Measurements from ENCODE around the gene SLC22A4. TPM values are rescaled to one million over a fixed set of nuclear protein-coding genes. Genes with fewer than 3 reads are reported as not detected.

SLC22A4 gene
- total RNA-seq, 1 donor from 2014 or later: 1.3 TPM

- peaks cover 13% of the 10 kb centered on the region for H3K36me3 Mint-ChIP-seq
- H3K4me1 Mint-ChIP-seq (ENCODE audit: unreplicated experiment): peaks cover 7% of the 10 kb centered on the region
- no peaks in the 10 kb centered on the region for H3K27me3 Mint-ChIP-seq
- no peak for TF ChIP-seq CTCF (conservative IDR thresholded peaks at IDR 0.05)
- H3K4me3 Mint-ChIP-seq: no peak overlapping the region
- H3K9me3 Mint-ChIP-seq: no peaks in the 10 kb centered on the region
- DNase-seq (ENCODE audit: extremely low spot score, unreplicated experiment): no peak
- no peak overlapping the region for H3K27ac Mint-ChIP-seq
Measured at GRCh38 chr5:132335402-132335801, 41.2 kb downstream of the SLC22A4 start.

GRCh38 chr5:132339502-132339901 lies 45.3 kb downstream of the SLC22A4 start:
- no peak for TF ChIP-seq CTCF (conservative IDR thresholded peaks at IDR 0.05)
- no peak for DNase-seq (ENCODE audit: extremely low spot score, unreplicated experiment)
- Mint-ChIP-seq H3K36me3 (peaks cover 15% of the 10 kb centered on the region), H3K9me3 (no peaks in the 10 kb centered on the region), H3K27ac (no peak overlapping the region), H3K27me3 (no peaks in the 10 kb centered on the region), H3K4me1 (ENCODE audit: unreplicated experiment) (no peaks in the 10 kb centered on the region), H3K4me3 (no peak overlapping the region)

- peaks cover 31% of the 10 kb centered on the region for H3K36me3 Mint-ChIP-seq
- no peak overlapping the region for H3K4me3 Mint-ChIP-seq
- TF ChIP-seq CTCF (conservative IDR thresholded peaks at IDR 0.05): no peak
- no peaks in the 10 kb centered on the region for H3K4me1 Mint-ChIP-seq (ENCODE audit: unreplicated experiment)
- no peaks in the 10 kb centered on the region for H3K27me3 Mint-ChIP-seq
- H3K27ac Mint-ChIP-seq: no peak overlapping the region
- DNase-seq (ENCODE audit: extremely low spot score, unreplicated experiment): no peak
- no peaks in the 10 kb centered on the region for H3K9me3 Mint-ChIP-seq
Measured at GRCh38 chr5:132342291-132343180, 48.3 kb downstream of the SLC22A4 start.

- no peak for TF ChIP-seq CTCF (conservative IDR thresholded peaks at IDR 0.05)
- DNase-seq (ENCODE audit: extremely low spot score, unreplicated experiment): no peak
- no peaks in the 10 kb centered on the region for H3K27me3 Mint-ChIP-seq
- no peak overlapping the region for H3K4me3 Mint-ChIP-seq
- H3K4me1 Mint-ChIP-seq (ENCODE audit: unreplicated experiment): no peaks in the 10 kb centered on the region
- H3K27ac Mint-ChIP-seq: no peak overlapping the region
- H3K9me3 Mint-ChIP-seq: peaks cover 6% of the 10 kb centered on the region
- H3K36me3 Mint-ChIP-seq: peaks cover 44% of the 10 kb centered on the region
Measured at GRCh38 chr5:132344775-132345514, 50.8 kb downstream of the SLC22A4 start.

GRCh38 chr5:132353486-132353995 lies 59.3 kb downstream of the SLC22A4 start:
- peaks cover 7% of the 10 kb centered on the region for H3K4me1 Mint-ChIP-seq (ENCODE audit: unreplicated experiment)
- no peak overlapping the region for H3K4me3 Mint-ChIP-seq
- H3K36me3 Mint-ChIP-seq: peaks cover 30% of the 10 kb centered on the region
- no peak for DNase-seq (ENCODE audit: extremely low spot score, unreplicated experiment)
- H3K9me3 Mint-ChIP-seq: peaks cover 5% of the 10 kb centered on the region
- H3K27me3 Mint-ChIP-seq: no peaks in the 10 kb centered on the region
- no peak overlapping the region for H3K27ac Mint-ChIP-seq
- no peak for TF ChIP-seq CTCF (conservative IDR thresholded peaks at IDR 0.05)

Data from type B pancreatic cell (in vitro differentiated cells).